Measurements from ENCODE around the gene MAD2L1BP.
"Not testable (repeated sequence)": the region's sequence is repeated elsewhere in the genome, so short reads cannot be mapped to it uniquely, and the experiment has no call there.

The MAD2L1BP gene

GRCh38 chr6:43621078-43621835 lies 14.4 kb upstream of the MAD2L1BP start:
- TF ChIP-seq POLR2A (IDR thresholded peaks at IDR 0.05; ENCODE audit: low read length), result no peak
- TF ChIP-seq GATA1 (IDR thresholded peaks at IDR 0.05; ENCODE audit: low read depth, low read length), result no peak
- DNase-seq, result no peak

- no peak for DNase-seq
- no peak for TF ChIP-seq POLR2A (IDR thresholded peaks at IDR 0.05; ENCODE audit: low read length)
- no peak for TF ChIP-seq GATA1 (IDR thresholded peaks at IDR 0.05; ENCODE audit: low read depth, low read length)
Measured at GRCh38 chr6:43621836-43622180, 13.8 kb upstream of the MAD2L1BP start.

- no peak for TF ChIP-seq POLR2A (IDR thresholded peaks at IDR 0.05; ENCODE audit: low read length)
- no peak for TF ChIP-seq GATA1 (IDR thresholded peaks at IDR 0.05; ENCODE audit: low read depth, low read length)
- no peak for DNase-seq
Measured at GRCh38 chr6:43622541-43622940, 13.1 kb upstream of the MAD2L1BP start.

- DNase-seq, result no peak
- TF ChIP-seq POLR2A (IDR thresholded peaks at IDR 0.05; ENCODE audit: low read length) (peak; percentile 26), GATA1 (IDR thresholded peaks at IDR 0.05; ENCODE audit: low read depth, low read length) (no peak)
Measured at GRCh38 chr6:43623880-43624785, 11.5 kb upstream of the MAD2L1BP start.

- TF ChIP-seq GATA1 (IDR thresholded peaks at IDR 0.05; ENCODE audit: low read depth, low read length) (no peak), POLR2A (IDR thresholded peaks at IDR 0.05; ENCODE audit: low read length) (no peak)
- DNase-seq, result no peak
Measured at GRCh38 chr6:43624786-43625288, 10.8 kb upstream of the MAD2L1BP start.

- DNase-seq, result no peak
- no peak for TF ChIP-seq GATA1 (IDR thresholded peaks at IDR 0.05; ENCODE audit: low read depth, low read length)
- no peak for TF ChIP-seq POLR2A (IDR thresholded peaks at IDR 0.05; ENCODE audit: low read length)
Measured at GRCh38 chr6:43625393-43625992, 10.1 kb upstream of the MAD2L1BP start.

- peak; percentile 96 to 98 for DNase-seq
- TF ChIP-seq GATA1 (IDR thresholded peaks at IDR 0.05; ENCODE audit: low read depth, low read length) (no peak), POLR2A (IDR thresholded peaks at IDR 0.05; ENCODE audit: low read length) (peak; percentile 73)
Measured at GRCh38 chr6:43627008-43627825, 8.4 kb upstream of the MAD2L1BP start.

GRCh38 chr6:43628393-43629103 lies 7.1 kb upstream of the MAD2L1BP start:
- DNase-seq, result peak; percentile 77 to 88
- no peak for TF ChIP-seq GATA1 (IDR thresholded peaks at IDR 0.05; ENCODE audit: low read depth, low read length)
- peak; percentile 51 for TF ChIP-seq POLR2A (IDR thresholded peaks at IDR 0.05; ENCODE audit: low read length)

- no peak for TF ChIP-seq POLR2A (IDR thresholded peaks at IDR 0.05; ENCODE audit: low read length)
- TF ChIP-seq GATA1 (IDR thresholded peaks at IDR 0.05; ENCODE audit: low read depth, low read length), result no peak
- DNase-seq, result peak; percentile 99
Measured at GRCh38 chr6:43629104-43629504, 6.5 kb upstream of the MAD2L1BP start, which contains the start of gene GTPBP2. Gene GTPBP2 (minus strand): TSS chr6:43629264. CDS start chr6:43629162, 102 bp downstream.

- TF ChIP-seq GATA1 (IDR thresholded peaks at IDR 0.05; ENCODE audit: low read depth, low read length) (no peak), POLR2A (IDR thresholded peaks at IDR 0.05; ENCODE audit: low read length) (peak; percentile 94)
- DNase-seq, result peak; percentile 98 to 99
Measured at GRCh38 chr6:43629505-43630300, 5.9 kb upstream of the MAD2L1BP start.

- TF ChIP-seq GATA1 (IDR thresholded peaks at IDR 0.05; ENCODE audit: low read depth, low read length), result peak; percentile 83
- TF ChIP-seq POLR2A (IDR thresholded peaks at IDR 0.05; ENCODE audit: low read length), result peak; percentile 87
- peak; percentile 95 to 99 for DNase-seq
Measured at GRCh38 chr6:43630980-43631619, 4.5 kb upstream of the MAD2L1BP start.

- not testable (repeated sequence) for DNase-seq
Measured at GRCh38 chr6:43633002-43633401, 2.6 kb upstream of the MAD2L1BP start.

Data from erythroblast (primary cell).